Measurements from ENCODE around the gene ESRP2.
A peak's percentile ranks its signal among the peaks of the same experiment; 100 is the strongest.

The ESRP2 gene

DNA sequence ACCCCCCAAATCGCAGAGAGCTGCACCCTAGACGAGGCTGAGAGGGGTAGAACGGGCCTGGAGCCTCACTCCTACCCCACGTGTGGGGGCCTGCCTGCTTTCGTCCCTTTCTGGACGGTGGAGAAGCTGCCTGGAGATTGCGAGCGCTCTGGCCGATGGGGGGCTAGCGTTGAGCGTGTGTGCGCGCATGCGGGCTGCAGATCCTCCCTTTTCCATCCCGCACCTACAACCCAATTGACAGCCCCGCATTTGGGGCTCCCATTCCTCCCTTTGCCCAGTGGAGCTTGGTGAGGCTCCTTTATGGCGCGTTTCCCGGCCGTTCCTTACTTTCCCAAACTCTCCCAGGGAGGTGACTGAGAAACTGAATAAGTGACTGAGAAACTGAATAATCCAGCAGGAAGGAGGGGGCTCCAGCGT lies 907 bp upstream of the ESRP2 start:
- DNase-seq, result no peak

DNA sequence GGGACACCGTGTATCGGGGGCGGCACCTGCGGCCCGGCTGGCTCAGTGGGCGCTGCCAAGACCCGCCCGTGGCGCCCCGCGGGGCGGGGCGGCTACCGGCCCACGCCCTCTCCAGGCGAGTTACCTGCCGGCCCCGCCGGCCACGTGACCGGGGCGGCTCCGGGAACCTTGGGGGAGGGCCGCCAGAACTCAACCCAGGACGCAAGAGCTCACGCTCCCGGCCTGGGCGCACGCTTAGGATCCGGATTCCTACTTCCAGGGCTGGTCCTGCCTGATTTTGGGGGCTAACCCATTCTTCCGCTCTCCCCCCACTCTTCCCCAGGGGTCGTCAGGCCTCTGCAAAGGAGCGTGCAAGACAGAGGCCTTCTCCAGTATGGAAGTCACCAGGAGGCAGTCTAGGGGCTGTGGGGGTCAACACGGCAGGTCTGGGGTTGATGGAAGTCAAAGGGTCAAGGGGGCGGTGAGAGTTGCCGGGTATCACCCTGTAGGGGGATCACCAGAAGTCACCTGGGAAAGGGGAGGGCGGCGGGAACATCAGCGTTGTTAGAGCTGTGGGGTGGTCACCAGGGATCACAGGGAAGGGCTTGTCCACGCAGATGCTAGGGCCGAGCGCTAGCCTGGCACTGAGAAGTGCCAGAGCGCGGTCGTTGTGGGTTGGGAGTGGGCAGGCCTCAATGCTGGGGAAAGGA lies 354 bp upstream of the ESRP2 start:
- DNase-seq, result no peak

DNA sequence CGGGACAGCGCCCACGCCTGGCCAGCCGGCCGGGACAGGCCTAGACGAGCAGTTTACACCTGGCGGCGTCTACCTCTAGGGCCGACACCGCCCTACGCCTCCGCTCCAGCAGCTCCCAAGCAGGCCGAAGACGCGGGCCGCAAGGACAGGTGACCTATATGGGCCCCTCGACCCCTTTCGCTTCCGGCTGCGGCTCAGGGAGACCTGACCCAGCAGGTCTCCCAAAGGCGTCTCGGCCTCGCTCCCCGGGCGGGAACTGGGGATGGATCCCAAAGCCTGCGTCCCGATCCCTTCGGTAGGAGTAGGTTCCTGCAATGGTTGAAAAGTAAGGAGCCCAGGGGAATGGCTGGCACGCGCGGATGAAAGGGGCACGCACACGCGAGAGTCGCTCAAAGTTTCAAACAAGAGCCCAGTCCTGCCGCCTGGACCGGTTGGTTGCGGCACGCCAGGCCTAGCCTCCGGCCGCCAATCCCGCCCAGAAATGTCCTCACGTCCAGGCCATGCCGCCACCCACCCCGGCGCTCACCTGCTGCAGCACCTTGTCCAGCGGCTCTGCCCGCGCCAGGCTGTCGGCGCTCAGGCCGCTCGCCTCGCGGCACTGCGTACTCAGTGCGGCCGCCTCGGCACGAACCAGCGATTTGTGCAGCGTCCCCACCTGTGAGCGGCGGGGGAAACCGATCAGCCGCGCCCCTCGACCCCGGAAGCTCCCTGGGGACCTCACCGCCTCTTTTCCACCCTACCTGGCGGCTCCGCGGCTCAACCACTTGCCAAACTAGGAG lies 630 bp downstream of the ESRP2 start:
- DNase-seq, result no peak

DNA sequence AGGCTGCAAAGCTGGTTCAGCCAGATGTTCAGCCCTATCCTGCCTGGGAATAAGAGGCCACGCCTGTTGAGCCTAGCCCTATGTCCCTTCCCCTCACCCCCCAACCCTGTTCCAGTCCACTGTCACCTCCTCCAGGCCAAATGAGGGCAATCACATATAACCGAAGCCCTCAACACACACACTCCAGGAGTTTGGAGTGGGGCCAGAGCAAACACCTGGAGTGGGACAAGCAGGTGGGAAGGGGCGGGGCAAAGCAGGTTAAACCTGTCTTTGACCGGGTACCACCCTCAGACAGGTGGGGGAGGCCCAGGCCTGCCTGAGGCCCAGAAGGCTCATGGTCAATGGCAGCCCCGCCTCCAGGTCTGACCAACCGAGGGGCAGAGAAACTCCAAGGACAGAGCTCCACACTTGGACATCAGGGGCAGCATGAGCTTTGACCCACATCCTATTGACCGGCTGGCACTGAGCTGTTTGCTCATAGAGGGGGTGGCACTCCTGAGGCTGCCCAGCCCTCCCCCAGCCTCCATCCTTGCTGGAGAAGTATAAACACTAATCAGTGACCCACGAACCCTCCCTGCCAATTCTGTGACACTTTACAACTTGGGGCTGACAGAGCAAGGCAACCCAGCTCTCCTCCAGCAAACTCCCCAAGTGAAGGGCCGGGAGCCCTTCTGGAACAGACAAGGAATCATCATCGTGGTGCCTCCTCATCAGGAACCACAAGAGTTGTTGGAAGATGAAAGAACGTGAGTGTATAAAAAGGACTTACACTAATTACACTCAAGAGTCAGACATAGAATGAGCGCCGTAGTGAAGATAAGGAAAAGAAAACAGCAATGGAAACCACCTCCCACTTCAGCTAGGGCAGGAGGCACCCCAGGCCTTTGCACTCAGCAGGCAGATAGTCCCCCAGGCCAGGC lies 1.5 kb downstream of the ESRP2 start:
- no peak for DNase-seq

DNA sequence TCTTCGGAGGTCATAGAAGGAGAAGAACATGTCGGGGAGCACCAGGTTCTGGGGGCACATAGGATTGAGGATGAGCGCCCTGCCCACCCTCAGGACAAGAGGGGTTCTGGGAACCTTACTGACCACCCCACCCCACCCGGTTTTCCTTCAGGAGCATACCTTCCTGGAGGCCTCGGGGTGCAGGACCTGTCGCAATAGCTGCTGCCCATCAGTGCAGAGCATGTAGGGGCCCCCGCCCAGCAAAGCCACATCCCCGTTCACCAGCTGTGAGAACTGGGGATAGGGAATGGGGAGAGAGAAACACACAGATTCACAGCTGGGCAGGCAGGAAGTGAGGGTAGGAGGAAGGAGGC lies 2.1 kb downstream of the ESRP2 start:
- DNase-seq, result no peak

DNA sequence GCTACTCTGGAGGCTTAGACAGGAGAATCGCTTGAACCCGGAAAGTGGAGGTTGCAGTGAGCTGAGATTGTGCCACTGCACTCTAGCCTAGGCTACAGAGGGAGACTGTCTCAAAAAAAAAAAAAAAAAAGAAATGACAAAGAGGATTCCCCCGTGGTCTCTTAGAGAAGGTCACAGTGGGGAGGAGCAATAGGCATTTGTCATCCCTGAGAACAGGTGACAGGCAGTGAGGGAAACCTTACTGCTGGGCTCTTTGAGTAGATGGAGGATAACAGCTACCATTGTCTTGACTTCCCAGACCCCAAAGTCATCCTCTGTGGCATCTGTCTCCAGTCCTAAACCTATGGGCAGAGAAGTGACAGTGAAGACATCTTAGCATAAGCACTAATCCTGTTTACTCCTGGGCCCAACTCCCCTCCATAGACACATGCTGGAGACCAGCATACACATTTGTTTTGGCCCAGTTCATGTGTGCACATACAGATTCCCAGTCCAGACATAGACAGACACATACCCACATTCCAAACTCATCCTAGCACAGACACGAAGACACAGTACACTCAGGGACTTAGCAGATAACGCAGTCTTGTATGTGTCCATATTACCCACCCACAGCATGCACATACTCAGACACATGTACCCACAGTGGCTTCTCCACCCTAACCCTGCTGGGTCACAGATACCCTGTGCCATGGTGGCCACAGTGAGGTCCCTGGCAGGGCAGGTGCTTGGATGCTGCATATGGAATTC lies 2.7 kb downstream of the ESRP2 start:
- no peak for DNase-seq

DNA sequence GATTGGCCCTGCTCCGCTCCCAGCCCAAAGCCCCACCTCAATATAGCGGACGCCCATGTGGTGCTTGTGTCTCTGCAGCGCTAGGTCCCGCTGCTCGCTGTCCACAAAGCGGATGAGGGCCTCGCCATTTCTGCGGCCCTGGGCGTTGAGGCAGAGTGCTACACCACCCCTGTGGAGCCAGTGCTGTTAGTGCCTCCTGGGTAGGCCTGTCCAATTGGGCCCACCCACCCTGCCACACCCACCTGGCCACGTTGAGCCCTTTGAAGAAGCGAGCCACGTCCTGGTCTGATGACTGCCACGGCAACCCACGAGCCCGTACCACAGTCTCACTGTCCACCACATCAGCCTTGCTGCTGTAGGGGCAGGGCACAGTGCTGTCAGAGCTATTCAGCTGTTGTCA lies 3.6 kb downstream of the ESRP2 start:
- no peak for DNase-seq

DNA sequence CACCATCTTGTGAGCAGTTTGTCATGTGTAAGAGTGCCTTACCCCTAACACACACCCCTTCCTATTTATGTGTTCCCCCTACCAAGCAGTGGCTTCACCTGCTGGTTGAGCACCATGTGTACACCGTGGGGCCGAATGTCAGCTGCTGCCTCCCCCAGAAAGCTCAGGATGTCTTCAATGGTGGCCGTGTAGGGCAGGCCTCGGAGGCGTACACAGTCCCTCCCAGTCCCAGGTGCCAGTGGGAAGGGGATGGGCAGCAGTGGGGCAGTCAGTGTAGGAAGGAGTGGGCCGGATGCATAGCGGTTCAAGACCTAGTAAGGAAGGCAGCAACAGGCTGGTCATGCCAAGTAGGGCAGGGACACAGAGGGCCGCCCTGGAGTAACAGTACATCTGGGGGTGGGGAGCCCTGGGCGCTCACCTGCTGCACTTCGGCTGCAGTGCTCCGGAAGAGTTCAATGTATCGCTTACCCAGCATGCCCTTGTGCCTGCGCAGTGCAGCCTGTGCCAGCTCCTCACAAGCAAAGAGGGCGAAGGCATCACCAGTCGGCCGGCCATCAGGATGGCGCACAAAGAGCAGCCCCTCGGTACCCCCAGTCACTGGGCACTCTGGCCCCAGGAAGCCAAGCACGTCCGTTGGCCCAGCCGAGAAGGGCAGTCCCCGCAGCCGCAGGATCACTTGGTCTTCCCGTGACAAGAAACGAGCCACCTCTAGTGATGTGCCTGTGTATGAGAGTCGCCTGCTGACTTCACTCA lies 4.4 kb downstream of the ESRP2 start:
- DNase-seq, result no peak

DNA sequence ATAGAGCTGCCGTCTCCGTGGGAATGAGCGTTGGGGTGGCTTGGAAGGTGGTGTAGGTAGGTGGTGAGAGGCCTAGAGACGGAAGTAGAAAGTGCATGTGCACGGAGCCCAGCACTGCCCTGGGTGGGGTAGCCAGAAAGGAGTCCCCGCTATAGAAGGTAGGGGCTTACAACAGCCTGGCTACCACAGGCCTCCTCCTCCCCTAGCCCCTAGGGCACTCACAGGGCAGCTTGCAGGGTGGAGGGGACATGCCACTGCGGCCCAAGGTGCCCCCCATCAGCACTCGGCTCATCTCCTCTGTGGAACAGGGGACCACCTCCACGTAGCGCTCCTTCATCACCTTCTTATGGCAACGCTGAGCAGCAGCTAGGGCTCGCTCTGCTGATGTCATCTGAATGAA lies 5.0 kb downstream of the ESRP2 start:
- no peak for DNase-seq

DNA sequence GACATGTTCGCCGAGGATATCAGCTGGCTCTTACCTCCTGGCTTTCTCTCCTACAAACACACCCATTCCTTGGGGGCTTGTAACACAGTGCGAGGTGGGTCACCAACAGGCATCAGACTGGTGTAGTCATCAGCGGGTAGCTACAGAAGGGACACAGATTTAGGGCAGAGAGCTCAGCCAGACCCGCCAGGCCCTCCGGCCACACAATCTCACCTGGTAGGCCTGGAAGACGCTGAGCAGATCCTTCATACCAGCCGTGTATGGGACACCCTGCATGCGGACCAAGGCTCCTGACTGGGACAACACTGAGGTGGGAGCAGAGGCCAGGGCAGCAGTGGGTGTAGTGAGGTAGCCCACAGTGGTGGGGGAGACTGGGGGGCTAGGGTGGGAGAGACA lies 5.8 kb downstream of the ESRP2 start:
- no peak for DNase-seq

DNA sequence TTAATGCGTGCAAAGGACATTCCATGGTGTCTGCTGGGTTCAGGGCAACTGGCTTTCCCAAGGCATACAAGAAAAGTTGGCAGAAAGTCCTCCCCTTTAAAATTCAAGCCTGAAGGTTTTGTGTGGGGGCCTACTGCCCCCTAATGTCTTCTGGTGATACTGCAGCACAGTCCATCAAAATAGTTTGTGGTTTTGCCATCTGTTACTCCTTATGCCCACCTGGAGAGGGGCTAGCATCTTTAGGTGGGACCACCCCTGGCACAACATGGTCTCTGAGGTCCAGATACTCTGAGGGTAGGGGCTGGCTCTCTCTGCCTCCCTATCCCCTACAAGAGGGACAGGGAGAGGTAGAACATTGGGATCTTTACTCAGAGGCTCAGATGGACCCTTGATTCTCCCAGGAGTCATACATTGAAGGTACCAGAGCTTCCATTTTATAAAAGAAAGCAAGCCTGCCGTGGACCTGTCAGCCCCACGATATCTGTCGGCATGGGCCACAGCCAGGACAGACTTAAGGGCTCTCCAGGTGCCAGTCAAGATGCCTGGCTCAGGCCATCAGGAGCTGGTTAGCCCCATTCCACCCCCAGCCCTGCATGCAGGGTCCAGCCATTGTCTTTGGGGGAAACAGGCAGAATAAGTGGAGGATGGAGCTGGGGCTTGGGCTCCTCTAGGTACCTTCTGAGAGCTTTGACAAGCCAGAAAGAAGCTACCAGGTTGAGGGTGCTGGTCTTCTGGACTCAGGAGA lies 6.3 kb downstream of the ESRP2 start:
- peak in 1 of 2 experiments; percentile 15 for DNase-seq

DNA sequence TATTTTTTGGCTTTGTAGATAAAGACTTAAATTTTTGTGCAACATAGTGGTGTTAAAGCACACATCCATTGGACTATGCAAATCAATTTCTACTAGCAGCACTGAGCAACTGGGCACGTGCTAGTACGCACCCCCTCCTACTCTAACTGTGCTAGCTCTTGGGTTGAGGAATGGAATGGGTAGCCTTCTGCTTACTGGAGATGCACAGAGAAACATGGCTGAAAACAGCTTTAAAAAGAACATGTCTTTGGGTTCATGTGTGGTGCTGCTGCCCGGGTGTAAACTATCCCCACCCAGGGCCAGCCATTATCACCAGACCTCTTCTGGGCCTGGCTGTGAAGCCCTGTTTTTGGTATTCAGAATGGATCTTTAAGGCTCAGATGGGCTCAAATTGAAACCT lies 7.3 kb downstream of the ESRP2 start:
- DNase-seq, result no peak

DNA sequence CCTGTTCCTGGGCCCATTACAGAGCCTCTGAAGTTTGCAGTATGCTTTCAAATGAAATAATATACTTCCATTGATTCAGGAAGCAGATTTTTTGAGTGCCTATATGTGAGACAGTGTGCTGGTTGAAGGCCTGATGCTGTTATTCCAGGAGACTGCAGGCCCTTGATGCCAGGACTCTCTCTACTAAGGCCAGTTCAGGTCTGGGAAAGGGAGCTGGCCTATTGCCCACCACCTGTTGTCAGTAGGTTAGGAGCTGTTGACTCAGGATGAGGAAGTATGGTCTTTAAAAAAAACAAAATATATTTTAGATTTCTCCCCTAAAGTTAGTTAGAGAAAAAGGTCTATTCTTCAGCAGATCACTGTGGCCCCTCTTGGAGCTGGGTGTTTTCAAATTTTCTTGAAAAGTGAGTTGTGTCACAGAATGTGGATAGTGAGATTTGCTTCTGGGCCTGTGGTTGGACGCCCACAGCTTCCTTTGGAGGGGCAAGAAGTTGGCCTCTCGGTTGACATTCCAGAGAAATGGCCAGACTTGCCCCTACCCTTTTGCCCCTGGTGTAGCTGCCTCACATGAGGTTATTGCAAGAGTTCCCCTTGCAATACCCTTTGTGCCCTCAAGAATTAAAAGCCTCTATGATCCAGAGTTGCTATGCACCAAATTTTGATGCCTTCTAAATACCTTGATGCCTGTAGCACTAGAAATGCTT lies 7.9 kb downstream of the ESRP2 start:
- no peak for DNase-seq

DNA sequence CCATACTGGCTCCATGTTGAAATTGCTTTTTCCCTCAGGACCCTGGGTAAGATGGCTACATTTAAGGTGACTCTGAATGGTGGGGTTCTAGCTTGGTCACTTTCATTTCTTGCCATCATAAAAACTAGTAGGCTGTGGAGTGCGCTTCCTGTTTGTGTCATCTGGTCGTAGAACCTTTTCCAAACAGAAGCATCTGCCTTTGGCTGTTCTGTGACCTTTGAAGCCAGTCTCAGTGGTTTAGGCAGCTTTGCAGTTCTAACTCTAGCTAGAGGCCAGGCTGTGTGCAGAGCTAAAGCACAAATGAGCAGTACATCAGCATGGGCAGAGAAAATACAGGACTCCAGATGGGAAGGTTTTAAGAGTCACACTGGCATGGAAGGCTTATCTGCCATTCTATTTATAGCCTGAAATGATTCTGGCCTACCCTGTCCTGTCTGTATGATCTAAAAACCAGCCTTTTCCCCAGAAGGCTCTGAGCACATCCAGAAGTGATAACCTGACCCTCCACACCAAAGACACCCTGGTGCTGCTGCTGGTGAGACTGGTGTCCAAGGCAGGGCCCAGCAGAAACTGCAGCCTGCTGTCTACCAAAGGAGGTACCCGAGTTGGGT lies 8.6 kb downstream of the ESRP2 start:
- DNase-seq, result no peak

DNA sequence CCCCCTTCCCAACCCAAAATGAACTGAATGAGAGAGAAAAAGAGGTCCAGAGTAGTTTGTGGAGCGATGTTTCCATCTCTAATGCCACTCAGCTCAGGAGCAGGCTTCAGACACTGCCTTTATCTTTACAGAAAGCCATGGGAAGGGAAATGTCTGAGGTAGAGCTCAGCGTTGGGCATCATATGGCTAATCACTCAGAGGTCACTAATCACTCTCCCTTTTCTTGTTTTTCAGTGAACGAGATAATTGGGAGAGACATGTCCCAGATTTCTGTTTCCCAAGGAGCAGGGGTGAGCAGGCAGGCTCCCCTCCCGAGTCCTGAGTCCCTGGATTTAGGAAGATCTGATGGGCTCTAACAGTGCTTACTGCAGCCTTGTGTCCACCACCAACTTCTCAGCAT lies 9.8 kb downstream of the ESRP2 start:
- no peak for DNase-seq

DNA sequence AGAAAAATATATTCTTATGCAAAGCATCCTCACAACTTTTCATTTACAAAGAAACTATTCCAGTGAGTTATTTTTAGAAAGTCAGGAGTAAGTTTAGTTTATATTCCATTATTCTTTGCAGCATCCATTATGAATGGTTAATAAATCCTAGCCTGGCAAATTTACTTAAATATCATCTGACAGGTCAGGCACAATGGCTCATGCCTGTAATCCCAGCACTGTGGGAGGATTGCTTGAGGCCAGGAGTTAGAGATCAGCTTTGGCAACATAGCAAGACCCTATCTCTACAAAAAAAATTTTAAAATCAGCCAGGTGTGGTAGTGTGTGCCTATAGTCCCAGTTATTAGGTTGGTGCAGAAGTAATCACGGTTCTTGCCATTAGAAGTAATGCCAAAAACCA lies 12.9 kb downstream of the ESRP2 start:
- DNase-seq, result no peak

DNA sequence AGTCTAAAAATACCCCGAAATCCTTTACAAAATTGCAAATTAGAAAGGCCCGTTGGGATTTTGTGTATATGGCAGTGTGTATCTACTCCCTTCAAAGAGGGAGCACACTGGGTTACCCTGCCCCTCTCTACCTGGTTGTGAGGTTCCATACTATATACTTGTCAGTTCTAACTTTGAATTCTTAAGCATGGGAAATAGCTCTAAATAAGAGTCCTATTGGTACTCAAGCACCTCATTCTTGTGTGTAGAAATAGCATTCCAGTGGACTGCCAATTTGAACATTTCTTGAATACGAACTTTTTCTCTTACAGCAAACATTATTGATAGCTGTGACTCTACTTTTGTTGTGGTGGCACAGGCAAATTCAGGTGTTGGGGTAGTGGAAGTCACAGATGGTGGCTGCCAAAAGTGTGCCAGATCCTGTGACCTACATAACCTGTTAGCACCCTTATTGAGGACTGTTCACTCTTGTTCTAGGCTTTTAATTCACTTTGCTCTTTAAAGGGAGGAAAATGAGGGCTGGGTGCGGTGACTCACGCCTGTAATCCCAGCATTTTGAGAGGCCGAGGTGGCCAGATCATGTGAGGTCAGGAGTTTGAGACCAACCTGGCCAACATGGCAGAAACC lies 16.1 kb downstream of the ESRP2 start:
- DNase-seq, result no peak

DNA sequence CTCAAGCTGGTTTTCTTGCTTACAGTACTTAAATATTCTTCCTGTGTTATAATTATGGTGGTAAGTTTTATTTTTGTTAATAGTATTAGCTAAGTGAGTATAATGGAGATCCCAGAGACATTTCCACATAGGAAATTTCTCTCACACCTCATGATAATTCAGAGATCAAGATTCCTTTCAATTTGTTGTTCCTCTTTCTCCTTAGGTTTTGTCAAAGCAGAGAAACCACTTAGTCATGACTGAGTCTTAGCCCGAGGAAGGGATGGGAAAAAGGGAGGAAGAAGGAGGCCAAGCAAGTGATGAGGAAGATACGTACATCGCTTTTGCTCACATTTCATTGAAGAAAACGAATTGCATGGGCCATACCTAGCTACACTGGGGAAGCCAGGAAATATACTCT lies 18.4 kb downstream of the ESRP2 start:
- no peak for DNase-seq

DNA sequence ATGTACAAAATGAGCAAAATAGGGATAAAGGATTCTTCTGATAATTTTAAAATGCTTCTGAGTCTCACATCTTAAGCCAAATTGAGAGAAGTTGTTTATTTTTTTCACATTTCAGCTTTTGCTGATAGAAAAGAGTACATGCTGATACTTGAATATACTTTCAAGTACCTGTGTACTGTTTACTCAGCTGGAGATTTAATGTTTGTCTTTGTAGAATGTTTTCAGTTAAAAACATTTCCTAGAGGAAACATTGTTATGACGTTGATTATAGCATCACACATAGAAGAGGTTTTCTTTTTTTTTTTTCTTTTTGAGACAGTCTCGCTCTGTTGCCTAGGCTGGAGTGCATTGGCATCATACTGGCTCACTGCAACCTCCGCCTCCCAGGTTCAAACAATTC lies 19.7 kb downstream of the ESRP2 start:
- DNase-seq, result no peak

DNA sequence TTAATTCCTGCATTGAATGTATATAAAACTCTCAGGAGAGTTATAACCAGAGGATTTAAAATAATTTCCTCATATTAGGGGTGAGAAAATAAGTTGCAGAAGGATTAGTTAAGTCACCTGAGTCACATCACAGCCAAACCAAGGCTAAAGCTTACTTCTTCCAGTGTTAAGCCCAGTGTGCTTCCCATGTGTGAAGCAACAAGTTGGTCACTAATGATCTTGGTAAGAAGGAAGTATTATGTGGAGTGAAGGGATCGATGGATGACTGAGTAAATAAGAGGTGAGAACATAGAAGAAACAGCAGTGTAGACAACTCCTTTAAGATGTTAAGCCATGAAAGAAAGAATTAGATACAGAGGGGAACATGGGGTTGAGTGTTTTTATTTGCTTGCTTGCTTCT lies 20.6 kb downstream of the ESRP2 start:
- no peak for DNase-seq

Data from NCI-H1930 (cell line).